Suppressor macrophage treated with lipopolysaccharide for 1 hour (primary cell): ENCODE results near the gene TRPM1.

ENCODE experiments used
- DNase-seq, 3 donors: peaks; one replicate each; pipeline ENCODE4 v3.0.0-alpha.2; 2020 to 2022

TRPM1 gene

GRCh38 chr15:31081588-31082250, 19.8 kb downstream of the TRPM1 start:
- DNase-seq = no peak

- no peak for DNase-seq
These were observed 20.5 kb downstream of the TRPM1 start for GRCh38 chr15:31081056-31081455.

- peak; percentile 27 to 81 (median 52) for DNase-seq
These were observed 20.9 kb downstream of the TRPM1 start for GRCh38 chr15:31080591-31081014.

- DNase-seq = no peak
These were observed 22.0 kb downstream of the TRPM1 start for GRCh38 chr15:31079519-31079918.

GRCh38 chr15:31078471-31078870, 23.1 kb downstream of the TRPM1 start:
- no peak for DNase-seq

GRCh38 chr15:31077941-31078340, 23.6 kb downstream of the TRPM1 start:
- peak; percentile 31 to 49 (median 43) for DNase-seq

- DNase-seq = no peak
These were observed 24.3 kb downstream of the TRPM1 start for GRCh38 chr15:31077181-31077580.

- no peak for DNase-seq
These were observed 27.2 kb downstream of the TRPM1 start for GRCh38 chr15:31074321-31074720.

- DNase-seq = no peak
These were observed 30.7 kb downstream of the TRPM1 start for GRCh38 chr15:31070867-31071266.

- no peak for DNase-seq
These were observed 32.0 kb downstream of the TRPM1 start for GRCh38 chr15:31069360-31070000.

GRCh38 chr15:31067890-31068603, 33.5 kb downstream of the TRPM1 start:
- DNase-seq = no peak

- DNase-seq = no peak
These were observed 35.7 kb downstream of the TRPM1 start for GRCh38 chr15:31065824-31066223.

GRCh38 chr15:31062911-31063310, 38.6 kb downstream of the TRPM1 start:
- DNase-seq = no peak

GRCh38 chr15:31062310-31062847, 39.1 kb downstream of the TRPM1 start:
- no peak for DNase-seq

- no peak for DNase-seq
These were observed 40.9 kb downstream of the TRPM1 start for GRCh38 chr15:31060429-31061140.

- no peak for DNase-seq
These were observed 43.1 kb downstream of the TRPM1 start for GRCh38 chr15:31058236-31058962.

- DNase-seq = peak in 2 of 3 donors; percentile 17 to 36
These were observed 49.9 kb downstream of the TRPM1 start for GRCh38 chr15:31051496-31052080.

- no peak for DNase-seq
These were observed 50.6 kb downstream of the TRPM1 start for GRCh38 chr15:31050953-31051352.

- peak; percentile 46 to 64 (median 55) for DNase-seq
These were observed 51.6 kb downstream of the TRPM1 start for GRCh38 chr15:31049682-31050615.

- peak; percentile 43 to 59 (median 55) for DNase-seq
These were observed 52.4 kb downstream of the TRPM1 start for GRCh38 chr15:31049111-31049510.

GRCh38 chr15:31047437-31047836, 54.1 kb downstream of the TRPM1 start:
- DNase-seq = no peak
